ENCODE measurements around the gene ARAF.

Gene ARAF

GRCh38 chrX:47564438-47565085 lies 3.6 kb downstream of the ARAF start:
- no peak for DNase-seq

DNA sequence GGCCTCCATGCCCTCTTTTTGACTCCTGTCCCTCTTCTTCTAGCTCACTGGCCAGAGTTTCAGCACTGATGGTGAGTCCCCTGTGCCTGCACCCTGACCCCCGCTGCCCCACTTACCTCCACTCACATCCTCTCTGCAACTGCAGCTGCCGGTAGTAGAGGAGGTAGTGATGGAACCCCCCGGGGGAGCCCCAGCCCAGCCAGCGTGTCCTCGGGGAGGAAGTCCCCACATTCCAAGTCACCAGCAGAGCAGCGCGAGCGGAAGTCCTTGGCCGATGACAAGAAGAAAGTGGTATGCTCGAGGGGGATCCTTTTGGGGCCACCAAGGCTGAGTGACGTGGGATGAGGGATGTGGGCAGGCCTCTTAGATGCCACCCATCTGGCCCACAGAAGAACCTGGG lies 5.8 kb downstream of the ARAF start:
- no peak for DNase-seq

- DNase-seq: no peak
Observed at GRCh38 chrX:47568656-47569295, 7.8 kb downstream of the ARAF start.

- DNase-seq: no peak
Observed at GRCh38 chrX:47570794-47571193, 9.8 kb downstream of the ARAF start.

DNA sequence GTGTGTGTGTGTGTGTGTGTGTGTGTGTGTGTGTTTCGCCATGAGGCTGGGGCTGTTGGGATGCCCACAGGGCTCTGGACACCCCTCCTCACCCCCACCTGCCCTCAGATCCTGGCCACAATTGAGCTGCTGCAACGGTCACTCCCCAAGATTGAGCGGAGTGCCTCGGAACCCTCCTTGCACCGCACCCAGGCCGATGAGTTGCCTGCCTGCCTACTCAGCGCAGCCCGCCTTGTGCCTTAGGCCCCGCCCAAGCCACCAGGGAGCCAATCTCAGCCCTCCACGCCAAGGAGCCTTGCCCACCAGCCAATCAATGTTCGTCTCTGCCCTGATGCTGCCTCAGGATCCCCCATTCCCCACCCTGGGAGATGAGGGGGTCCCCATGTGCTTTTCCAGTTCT lies 10.2 kb downstream of the ARAF start:
- no peak for DNase-seq

DNA sequence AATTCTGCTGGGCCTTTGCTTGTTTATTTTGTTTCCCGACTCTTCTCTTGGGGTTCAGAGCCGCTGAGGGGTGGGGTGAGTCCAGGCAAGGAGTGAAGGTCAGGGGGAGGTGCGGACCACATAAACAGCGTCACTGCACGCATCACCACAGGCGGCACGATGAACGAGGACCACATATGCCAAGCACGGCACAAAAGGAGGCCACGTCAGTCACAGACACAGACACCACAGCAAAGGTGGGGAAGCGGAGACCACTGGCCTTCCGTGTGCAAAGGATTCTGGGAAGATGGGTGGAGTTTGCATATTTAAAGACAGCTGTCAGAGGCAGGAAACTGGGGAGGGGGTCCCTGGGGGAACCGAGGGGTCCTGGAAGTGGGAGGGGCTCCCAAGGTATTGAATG lies 10.9 kb downstream of the ARAF start:
- no peak for DNase-seq

- DNase-seq: no peak
Observed at GRCh38 chrX:47572773-47573340, 11.9 kb downstream of the ARAF start.

DNA sequence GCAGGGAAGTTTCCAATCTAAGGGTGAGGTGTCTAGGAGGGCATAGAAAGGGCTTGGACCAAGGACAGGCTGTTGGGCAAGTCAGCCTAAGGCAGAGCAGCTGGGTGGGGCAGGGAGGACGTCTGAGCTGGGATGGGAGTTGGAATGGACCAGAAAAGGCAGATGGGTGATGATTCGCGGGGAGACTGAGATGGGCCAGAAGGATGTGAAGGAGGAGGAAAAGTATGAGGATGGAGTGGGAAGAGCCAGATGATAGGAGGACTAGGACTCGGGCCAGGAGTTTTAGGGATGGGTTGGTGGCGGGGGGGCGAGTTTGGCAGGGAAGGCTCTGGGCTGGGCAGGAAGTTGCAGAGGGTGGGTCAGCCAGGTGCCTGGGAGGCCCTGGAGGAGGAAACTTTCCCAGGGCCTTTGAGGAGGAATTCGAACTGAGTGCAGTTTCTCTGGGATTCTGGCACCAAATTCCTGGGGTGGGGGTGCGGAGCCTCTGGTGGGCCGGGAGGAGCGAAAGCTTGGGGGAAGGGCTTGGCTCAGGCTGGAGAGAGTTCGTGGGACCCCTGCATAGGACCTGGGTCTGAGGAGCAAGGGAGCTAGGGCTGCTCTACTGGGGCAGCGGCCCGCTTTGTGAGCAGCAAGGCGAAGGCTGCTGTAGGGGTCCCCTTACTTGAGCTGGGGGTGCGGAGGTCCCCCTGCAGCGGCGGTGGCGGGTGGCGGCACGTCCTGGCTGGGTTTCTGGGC lies 12.5 kb downstream of the ARAF start:
- DNase-seq: no peak

DNA sequence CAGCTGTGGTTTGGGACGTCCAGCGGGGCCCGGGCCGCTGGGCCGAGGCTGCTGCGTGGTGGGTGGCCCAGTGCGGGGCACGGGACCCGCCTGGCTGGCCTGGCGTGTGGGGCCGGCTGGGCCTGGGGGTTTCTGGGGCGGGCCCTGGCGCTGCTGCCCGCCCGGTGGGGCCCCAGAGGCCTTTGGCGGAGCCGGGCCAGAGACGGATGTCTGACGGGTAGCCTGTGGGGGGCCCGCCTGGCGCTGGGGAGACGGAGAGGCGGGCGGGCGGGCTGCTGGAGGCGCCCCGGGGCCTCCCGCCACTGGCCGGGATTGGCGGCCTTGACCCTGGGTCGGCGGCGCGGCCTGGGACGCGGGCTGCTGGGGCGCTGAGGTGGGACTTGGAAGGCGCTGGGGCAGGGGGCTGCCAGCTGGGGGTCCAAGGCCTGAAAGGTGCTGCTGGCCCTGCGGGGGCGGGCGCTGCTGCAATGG lies 13.1 kb downstream of the ARAF start:
- DNase-seq: no peak

DNA sequence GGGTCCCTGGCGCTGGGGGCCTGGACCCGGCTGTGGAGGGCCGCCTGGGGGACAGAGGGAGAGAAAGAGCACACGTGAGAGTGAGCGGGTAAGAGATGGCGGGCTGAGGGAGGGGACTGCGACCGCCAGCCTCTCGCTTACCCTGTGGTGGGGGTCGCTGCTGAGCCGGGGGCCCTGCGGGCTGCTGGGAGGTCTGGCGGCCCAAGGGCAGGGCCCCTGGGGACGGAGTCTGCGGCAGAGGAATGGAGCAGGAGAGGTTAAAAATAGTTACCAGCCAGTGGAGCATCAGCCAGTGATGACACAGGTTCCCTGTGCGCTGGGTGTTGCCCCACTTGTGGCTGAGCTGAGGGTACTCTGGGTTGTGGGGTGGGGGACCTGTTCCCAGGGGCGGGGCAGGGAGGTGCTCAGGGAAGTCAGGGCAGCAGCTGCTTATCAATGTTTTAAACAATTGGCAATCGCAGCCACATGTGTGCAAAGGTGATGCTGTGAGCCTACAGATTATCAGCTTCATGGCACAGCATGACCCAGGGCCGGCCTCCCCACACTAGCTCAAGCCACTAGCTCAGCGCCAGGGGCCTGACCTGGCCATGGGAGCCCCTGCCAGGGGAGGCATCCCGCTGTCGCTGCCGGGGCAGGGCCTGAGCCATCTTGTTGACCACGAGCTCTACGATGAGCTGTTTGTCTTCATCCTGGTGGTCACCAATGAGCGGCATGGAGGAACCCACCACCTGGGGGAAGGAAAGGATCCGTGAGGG lies 13.7 kb downstream of the ARAF start:
- DNase-seq: no peak

- DNase-seq: no peak
Observed at GRCh38 chrX:47576021-47576898, 15.3 kb downstream of the ARAF start.

GRCh38 chrX:47577424-47577823 lies 16.4 kb downstream of the ARAF start:
- no peak for DNase-seq

DNA sequence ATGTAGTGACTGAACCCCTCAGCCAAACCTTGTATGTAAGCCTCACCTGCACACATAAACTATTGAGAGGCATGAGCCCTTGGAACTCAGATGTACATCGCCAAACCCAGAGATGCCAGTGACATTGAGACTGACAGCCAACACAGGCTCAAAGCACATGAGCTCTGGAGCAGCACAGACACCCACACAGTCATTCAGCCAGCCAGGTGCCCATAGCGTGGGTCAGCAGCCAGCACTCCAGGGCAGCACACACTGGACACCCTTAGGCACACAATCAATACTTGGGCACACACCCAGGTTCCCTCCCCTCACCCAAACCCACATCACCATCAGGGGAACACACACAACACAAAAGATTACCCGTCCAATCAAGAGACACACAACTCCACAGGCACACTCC lies 16.9 kb downstream of the ARAF start:
- DNase-seq: no peak

- no peak for DNase-seq
Observed at GRCh38 chrX:47578692-47579091, 17.7 kb downstream of the ARAF start.

- no peak for DNase-seq
Observed at GRCh38 chrX:47579537-47579936, 18.5 kb downstream of the ARAF start.

DNA sequence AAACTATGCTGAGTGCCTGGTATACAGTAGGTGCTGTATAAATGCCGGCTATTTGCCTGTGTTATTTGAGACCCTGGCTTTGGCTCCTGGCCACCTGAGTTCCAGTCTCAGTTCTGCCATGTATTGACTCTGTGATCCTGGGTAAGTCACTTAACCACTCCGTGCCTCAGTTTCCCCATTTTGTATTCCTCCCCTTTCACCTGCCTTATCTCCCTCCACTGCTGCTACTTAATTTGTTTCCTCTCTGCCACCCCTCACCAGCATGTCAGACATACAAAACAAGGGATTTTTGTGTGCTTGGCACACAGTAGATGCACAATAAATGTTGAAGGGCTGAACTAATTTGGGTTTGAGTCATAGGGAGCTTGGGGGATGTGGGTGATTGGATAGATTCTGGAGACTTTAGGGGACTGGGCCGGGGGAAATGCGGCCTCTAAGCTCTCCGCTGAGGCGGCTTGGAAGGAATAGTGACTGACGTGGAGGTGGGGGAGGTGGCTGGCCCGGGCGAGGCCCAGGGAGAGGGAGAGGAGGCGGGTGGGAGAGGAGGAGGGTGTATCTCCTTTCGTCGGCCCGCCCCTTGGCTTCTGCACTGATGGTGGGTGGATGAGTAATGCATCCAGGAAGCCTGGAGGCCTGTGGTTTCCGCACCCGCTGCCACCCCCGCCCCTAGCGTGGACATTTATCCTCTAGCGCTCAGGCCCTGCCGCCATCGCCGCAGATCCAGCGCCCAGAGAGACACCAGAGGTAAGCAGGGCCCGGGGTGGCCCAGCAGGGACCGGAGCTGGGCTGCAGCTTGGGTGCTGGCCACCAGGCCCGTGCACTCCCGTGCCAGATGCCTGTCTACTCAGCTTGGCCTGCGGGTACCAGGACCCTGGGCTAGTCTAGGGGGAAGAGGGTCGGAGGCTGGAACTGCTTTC lies 21.0 kb downstream of the ARAF start, which contains the start of gene TIMP1:
TSS of gene TIMP1 (plus strand) at position 706 of the 917 bp plus-strand sequence. CDS start 980 bp downstream, outside the sequence.
- peak; percentile 63 to 85 for DNase-seq

DNA sequence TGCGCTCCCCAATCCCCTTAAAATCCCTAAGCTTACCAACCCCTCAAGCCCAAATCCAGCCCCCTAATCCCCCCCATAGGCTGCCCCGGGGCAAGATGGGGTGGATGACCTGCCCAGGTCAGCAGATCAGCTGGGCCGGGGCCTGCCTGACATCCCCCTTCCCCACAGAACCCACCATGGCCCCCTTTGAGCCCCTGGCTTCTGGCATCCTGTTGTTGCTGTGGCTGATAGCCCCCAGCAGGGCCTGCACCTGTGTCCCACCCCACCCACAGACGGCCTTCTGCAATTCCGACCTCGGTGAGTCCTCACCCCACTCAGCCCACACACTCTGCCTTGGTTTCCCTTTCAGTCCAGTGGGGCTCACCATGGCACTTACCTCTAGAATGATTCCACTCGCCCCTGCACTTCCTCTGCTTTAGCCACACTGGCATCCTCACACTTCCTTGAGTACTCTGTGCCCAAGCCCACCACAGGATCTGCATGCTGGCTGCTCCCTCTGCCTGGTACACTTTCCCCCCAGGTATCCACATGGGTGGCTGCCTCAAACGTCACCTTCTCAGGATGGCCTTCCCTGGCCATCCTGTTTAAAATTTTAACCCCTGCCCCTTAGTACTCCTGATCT lies 22.3 kb downstream of the ARAF start:
- no peak for DNase-seq

- no peak for DNase-seq
Observed at GRCh38 chrX:47584714-47585113, 23.7 kb downstream of the ARAF start.

DNA sequence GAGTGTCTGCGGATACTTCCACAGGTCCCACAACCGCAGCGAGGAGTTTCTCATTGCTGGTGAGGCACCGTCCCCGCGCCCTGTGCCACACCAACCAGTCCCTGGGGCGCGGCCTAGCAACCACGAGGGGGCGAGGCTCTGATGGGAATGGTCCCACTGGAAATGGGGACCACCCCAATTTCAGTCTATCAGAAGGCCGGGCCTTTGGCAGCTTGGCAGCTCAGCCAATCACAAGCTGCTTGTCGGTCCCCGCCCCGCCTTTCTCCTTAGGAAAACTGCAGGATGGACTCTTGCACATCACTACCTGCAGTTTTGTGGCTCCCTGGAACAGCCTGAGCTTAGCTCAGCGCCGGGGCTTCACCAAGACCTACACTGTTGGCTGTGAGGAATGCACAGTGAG lies 24.3 kb downstream of the ARAF start:
- DNase-seq: no peak
